Activated CD8-positive, alpha-beta memory T cell treated with anti-CD3 and anti-CD28 coated beads, Interleukin-2, amount 10 ng/mL, durations not matched to agents 7 days and 5 days (primary cell): Measurements from ENCODE around the gene PTPRN2. TPM values are rescaled to one million over a fixed set of nuclear protein-coding genes. Genes with fewer than 3 reads are reported as not detected.

Experiments
- ATAC-seq: fragments of 150-1000 bp; cut with Tn5 transposase; one replicate; pipeline ENCODE4 v1.10.0; 2021; ENCODE audit warnings: moderate library complexity
- CTCF ChIA-PET: fragments of 350-600 bp; sonication (Branson Sonifier 250); formaldehyde crosslinking; loops from one replicate; lab custom pipeline; 2021; ENCODE audit warnings: antibody characterized with exemption; lab: Charles Lee
- DNase-seq: peaks from one replicate; pipeline ENCODE4 v3.0.0-alpha.2; 2020
- H3K27ac Mint-ChIP-seq: one replicate; pipeline ENCODE4 v1.8.0; 2021; ENCODE audit warnings: mild to moderate bottlenecking, mixed read lengths
- H3K27me3 Mint-ChIP-seq: one replicate; pipeline ENCODE4 v1.8.0; 2021; ENCODE audit warnings: mixed read lengths
- H3K36me3 Mint-ChIP-seq: one replicate; pipeline ENCODE4 v1.8.0; 2021; ENCODE audit warnings: mild to moderate bottlenecking, mixed read lengths
- H3K4me1 Mint-ChIP-seq: one replicate; pipeline ENCODE4 v1.8.0; 2021; ENCODE audit warnings: mixed read lengths
- H3K4me3 Mint-ChIP-seq: one replicate; pipeline ENCODE4 v1.8.0; 2021; ENCODE audit warnings: mild to moderate bottlenecking, moderate library complexity, mixed read lengths
- H3K9me3 Mint-ChIP-seq: one replicate; pipeline ENCODE4 v1.8.0; 2022; ENCODE audit warnings: low read depth, mixed read lengths
- total RNA-seq, 2 experiments: library from RNA; stranded (reverse); gene quantifications; one replicate each; pipeline ENCODE4 v1.2.3, GENCODE V29; 2021

Gene PTPRN2
- total RNA-seq, 2 experiments from 2014 or later = 3.2 to 5.7 TPM

DNA sequence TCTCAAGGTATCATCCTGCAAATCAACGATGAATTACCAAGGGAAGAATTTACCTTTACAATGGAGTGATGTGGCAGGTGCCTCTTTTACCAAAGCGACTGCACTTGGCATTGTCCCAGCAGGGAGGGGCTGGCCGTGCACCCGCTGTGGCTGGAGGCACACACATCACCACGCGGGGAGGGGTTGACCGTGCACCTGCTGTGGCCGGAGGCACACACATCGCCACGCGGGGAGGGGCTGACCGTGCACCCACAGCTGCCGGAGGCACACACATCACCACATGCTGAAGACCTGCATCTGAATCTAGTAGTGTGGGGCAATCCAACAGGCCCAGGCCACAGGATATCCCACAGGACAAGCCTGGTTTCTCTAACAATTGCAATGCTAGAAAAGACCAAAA, 757.3 kb downstream of the PTPRN2 start:
- no peaks in the 10 kb centered on the region for H3K4me1 Mint-ChIP-seq
- H3K9me3 Mint-ChIP-seq = no peaks in the 10 kb centered on the region
- DNase-seq (no peak), ATAC-seq (no peak)
- CTCF ChIA-PET = no interaction called here
- no peaks in the 10 kb centered on the region for H3K27me3 Mint-ChIP-seq
- H3K27ac Mint-ChIP-seq = no peak overlapping the region
- no peaks in the 10 kb centered on the region for H3K36me3 Mint-ChIP-seq
- H3K4me3 Mint-ChIP-seq = no peak overlapping the region

- H3K27me3 Mint-ChIP-seq = no peaks in the 10 kb centered on the region
- no peak for DNase-seq
- H3K4me3 Mint-ChIP-seq = no peak overlapping the region
- no peak overlapping the region for H3K27ac Mint-ChIP-seq
- no peak for ATAC-seq
- CTCF ChIA-PET = no interaction called here
- no peaks in the 10 kb centered on the region for H3K9me3 Mint-ChIP-seq
- no peaks in the 10 kb centered on the region for H3K4me1 Mint-ChIP-seq
- no peaks in the 10 kb centered on the region for H3K36me3 Mint-ChIP-seq
Observed at GRCh38 chr7:157829491-157829890, 758.1 kb downstream of the PTPRN2 start.

DNA sequence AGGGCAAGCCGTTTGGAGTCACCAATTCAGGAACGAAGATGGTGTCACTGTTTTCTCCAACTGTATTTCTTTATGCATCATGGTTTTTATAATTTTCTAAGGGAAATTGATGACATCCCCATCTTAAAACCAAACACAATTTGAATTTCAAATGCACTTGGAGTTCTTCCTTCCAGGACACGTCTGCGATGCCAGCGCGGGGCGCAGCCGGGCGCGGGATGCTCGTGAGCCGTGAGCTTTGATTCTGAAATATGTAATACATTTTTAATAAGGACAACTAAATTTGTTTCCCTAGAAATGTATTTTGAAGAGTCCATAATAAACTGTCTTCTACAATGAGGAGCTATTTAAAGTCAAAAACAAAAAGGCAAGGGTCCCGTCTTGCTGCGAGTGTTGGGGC, 758.7 kb downstream of the PTPRN2 start:
- Mint-ChIP-seq H3K27me3 (no peaks in the 10 kb centered on the region), H3K27ac (no peak overlapping the region), H3K36me3 (no peaks in the 10 kb centered on the region), H3K9me3 (no peaks in the 10 kb centered on the region), H3K4me1 (no peaks in the 10 kb centered on the region), H3K4me3 (no peak overlapping the region)
- ATAC-seq = no peak
- CTCF ChIA-PET = no interaction called here
- no peak for DNase-seq

DNA sequence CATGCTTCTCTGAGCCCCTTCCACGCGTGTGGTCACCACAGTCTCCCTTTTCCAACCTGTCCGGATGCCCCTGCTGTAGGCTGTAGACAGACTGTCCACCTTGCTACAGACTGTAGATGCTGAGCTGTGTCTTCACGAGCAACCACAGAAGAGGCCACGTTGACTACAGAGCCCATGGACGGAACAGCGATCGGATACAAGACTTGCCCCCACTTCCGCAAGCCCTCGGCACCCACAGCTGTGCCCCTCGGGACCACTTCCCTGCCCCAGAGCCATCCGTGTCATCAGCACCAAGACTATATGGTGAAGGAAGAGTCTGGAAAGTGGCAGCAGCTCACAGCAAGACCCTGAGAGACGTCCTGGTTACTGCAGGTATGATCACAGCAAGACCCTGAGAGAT, 759.4 kb downstream of the PTPRN2 start:
- H3K9me3 Mint-ChIP-seq = no peaks in the 10 kb centered on the region
- CTCF ChIA-PET = no interaction called here
- ATAC-seq (no peak), DNase-seq (no peak)
- no peak overlapping the region for H3K27ac Mint-ChIP-seq
- no peak overlapping the region for H3K4me3 Mint-ChIP-seq
- no peaks in the 10 kb centered on the region for H3K4me1 Mint-ChIP-seq
- H3K36me3 Mint-ChIP-seq = no peaks in the 10 kb centered on the region
- H3K27me3 Mint-ChIP-seq = no peaks in the 10 kb centered on the region

DNA sequence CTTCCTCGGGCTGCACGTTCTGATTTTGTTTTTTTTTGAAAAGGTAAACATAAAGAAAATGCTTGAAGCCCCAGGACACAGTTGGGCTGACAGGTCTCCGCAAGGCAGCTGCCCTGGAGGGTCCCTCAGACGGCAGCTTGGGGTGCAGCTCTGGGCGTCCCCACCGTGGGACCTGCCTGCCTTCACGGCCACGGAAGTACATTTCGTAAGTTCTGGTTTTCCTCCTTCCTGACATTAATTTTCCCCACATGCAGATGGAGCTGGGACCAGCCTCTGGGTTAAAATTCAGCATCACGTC, 759.8 kb downstream of the PTPRN2 start:
- ATAC-seq = no peak

GRCh38 chr7:157827045-157827862, 760.4 kb downstream of the PTPRN2 start:
- Mint-ChIP-seq H3K36me3 (no peaks in the 10 kb centered on the region), H3K4me1 (no peaks in the 10 kb centered on the region), H3K4me3 (no peak overlapping the region), H3K27me3 (no peaks in the 10 kb centered on the region), H3K27ac (no peak overlapping the region), H3K9me3 (no peaks in the 10 kb centered on the region)
- ATAC-seq (no peak), DNase-seq (no peak)
- CTCF ChIA-PET = no interaction called here

More for the DNA sequence above, 759.8 kb downstream of the PTPRN2 start:
- DNase-seq = no peak
- Mint-ChIP-seq H3K27ac (no peak overlapping the region), H3K4me3 (no peak overlapping the region), H3K36me3 (no peaks in the 10 kb centered on the region), H3K9me3 (no peaks in the 10 kb centered on the region), H3K27me3 (no peaks in the 10 kb centered on the region), H3K4me1 (no peaks in the 10 kb centered on the region)
- CTCF ChIA-PET = no interaction called here

GRCh38 chr7:157826566-157826965, 761.1 kb downstream of the PTPRN2 start:
- no peaks in the 10 kb centered on the region for H3K4me1 Mint-ChIP-seq
- H3K9me3 Mint-ChIP-seq = no peaks in the 10 kb centered on the region
- CTCF ChIA-PET = no interaction called here
- ATAC-seq = no peak
- no peak overlapping the region for H3K27ac Mint-ChIP-seq
- DNase-seq = no peak
- no peak overlapping the region for H3K4me3 Mint-ChIP-seq
- H3K27me3 Mint-ChIP-seq = no peaks in the 10 kb centered on the region
- H3K36me3 Mint-ChIP-seq = no peaks in the 10 kb centered on the region

- Mint-ChIP-seq H3K36me3 (no peaks in the 10 kb centered on the region), H3K4me3 (no peak overlapping the region), H3K4me1 (no peaks in the 10 kb centered on the region), H3K27ac (no peak overlapping the region), H3K27me3 (no peaks in the 10 kb centered on the region), H3K9me3 (no peaks in the 10 kb centered on the region)
- DNase-seq (no peak), ATAC-seq (no peak)
- CTCF ChIA-PET = no interaction called here
Observed at GRCh38 chr7:157825325-157825724, 762.3 kb downstream of the PTPRN2 start.

GRCh38 chr7:157824819-157825121, 762.9 kb downstream of the PTPRN2 start:
- no peaks in the 10 kb centered on the region for H3K4me1 Mint-ChIP-seq
- H3K36me3 Mint-ChIP-seq = no peaks in the 10 kb centered on the region
- ATAC-seq (no peak), DNase-seq (no peak)
- H3K27ac Mint-ChIP-seq = no peak overlapping the region
- no peaks in the 10 kb centered on the region for H3K9me3 Mint-ChIP-seq
- no peaks in the 10 kb centered on the region for H3K27me3 Mint-ChIP-seq
- CTCF ChIA-PET = no interaction called here
- H3K4me3 Mint-ChIP-seq = no peak overlapping the region

DNA sequence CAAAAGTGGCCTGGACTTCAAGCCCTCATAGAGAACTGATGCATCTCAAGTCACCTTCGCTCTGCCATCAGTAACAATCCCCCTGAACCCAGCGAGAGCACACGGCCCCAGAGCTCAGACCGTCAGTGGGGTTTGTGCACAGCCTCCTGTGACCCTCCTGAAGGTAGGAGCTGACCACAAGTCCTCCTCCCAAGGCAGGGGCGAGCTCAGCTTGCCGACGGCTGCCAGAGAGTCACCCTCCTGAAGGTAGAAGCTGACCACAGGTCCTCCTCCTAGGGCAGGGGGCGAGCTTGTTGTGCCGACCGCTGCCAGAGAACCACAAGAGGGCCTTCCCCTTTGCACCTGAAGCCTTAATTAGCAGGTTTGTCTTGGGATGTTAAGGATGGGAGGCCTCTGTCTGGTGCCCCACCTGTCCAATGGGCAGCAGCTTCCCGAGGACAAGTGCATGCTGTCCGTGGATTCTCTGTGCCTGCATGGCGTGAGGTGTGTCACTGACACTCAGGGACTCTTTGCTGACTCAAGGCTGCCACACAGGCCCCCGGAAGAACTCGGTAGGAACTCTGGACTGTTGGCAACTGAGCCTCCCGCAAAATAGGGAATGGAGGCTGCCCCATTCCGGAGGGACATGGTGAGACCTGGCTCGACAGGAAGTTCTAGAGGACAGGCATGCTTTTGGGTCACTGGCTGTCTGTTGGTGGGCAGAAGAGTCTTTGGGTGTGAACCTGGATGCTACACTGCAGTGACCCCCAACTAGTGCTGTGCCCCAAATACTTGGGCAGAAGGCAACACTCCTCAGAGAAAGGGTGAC, 763.4 kb downstream of the PTPRN2 start:
- CTCF ChIA-PET = no interaction called here
- Mint-ChIP-seq H3K4me3 (no peak overlapping the region), H3K27me3 (no peaks in the 10 kb centered on the region), H3K9me3 (no peaks in the 10 kb centered on the region), H3K36me3 (no peaks in the 10 kb centered on the region), H3K4me1 (no peaks in the 10 kb centered on the region), H3K27ac (no peak overlapping the region)
- DNase-seq = no peak
- ATAC-seq = no peak

GRCh38 chr7:157822688-157823031, 765.0 kb downstream of the PTPRN2 start:
- no peak overlapping the region for H3K27ac Mint-ChIP-seq
- CTCF ChIA-PET = no interaction called here
- no peak overlapping the region for H3K4me3 Mint-ChIP-seq
- DNase-seq (no peak), ATAC-seq (no peak)
- peaks cover 4% of the 10 kb centered on the region for H3K9me3 Mint-ChIP-seq
- no peaks in the 10 kb centered on the region for H3K27me3 Mint-ChIP-seq
- no peaks in the 10 kb centered on the region for H3K4me1 Mint-ChIP-seq
- H3K36me3 Mint-ChIP-seq = no peaks in the 10 kb centered on the region

GRCh38 chr7:157821959-157822687, 765.5 kb downstream of the PTPRN2 start:
- Mint-ChIP-seq H3K27me3 (no peaks in the 10 kb centered on the region), H3K9me3 (peaks cover 6% of the 10 kb centered on the region), H3K4me3 (no peak overlapping the region), H3K27ac (no peak overlapping the region), H3K36me3 (no peaks in the 10 kb centered on the region), H3K4me1 (no peaks in the 10 kb centered on the region)
- ATAC-seq = no peak
- DNase-seq = no peak
- CTCF ChIA-PET = no interaction called here

- ATAC-seq (no peak), DNase-seq (no peak)
- Mint-ChIP-seq H3K9me3 (peaks cover 6% of the 10 kb centered on the region), H3K4me3 (no peak overlapping the region), H3K27me3 (no peaks in the 10 kb centered on the region), H3K27ac (no peak overlapping the region), H3K36me3 (no peaks in the 10 kb centered on the region), H3K4me1 (no peaks in the 10 kb centered on the region)
- CTCF ChIA-PET = no interaction called here
Observed at GRCh38 chr7:157820796-157821195, 766.8 kb downstream of the PTPRN2 start.

GRCh38 chr7:157819455-157819807, 768.2 kb downstream of the PTPRN2 start:
- CTCF ChIA-PET = no interaction called here
- ATAC-seq (no peak), DNase-seq (no peak)
- H3K9me3 Mint-ChIP-seq = peaks cover 6% of the 10 kb centered on the region
- H3K4me1 Mint-ChIP-seq = no peaks in the 10 kb centered on the region
- no peaks in the 10 kb centered on the region for H3K27me3 Mint-ChIP-seq
- H3K4me3 Mint-ChIP-seq = no peak overlapping the region
- H3K27ac Mint-ChIP-seq = no peak overlapping the region
- no peaks in the 10 kb centered on the region for H3K36me3 Mint-ChIP-seq
